Bronchial epithelial cell (primary cell): ENCODE measurements around the gene SPAAR. TPM values are rescaled to one million over a fixed set of nuclear protein-coding genes. Genes with fewer than 3 reads are reported as not detected.
"Not testable (repeated sequence)": the region's sequence is repeated elsewhere in the genome, so short reads cannot be mapped to it uniquely, and the experiment has no call there.

Experiments used
- DNase-seq: peaks from one replicate; pipeline ENCODE4 v3.0.0-alpha.2; 2010; ENCODE audit warnings: low read depth
- FAIRE-seq: peaks from 2 replicates; lab custom pipeline; 2011; peaks lifted over from hg19 to GRCh38; lab: Jason Lieb, UNC
- H3K27me3 ChIP-seq: 2 replicates; pipeline ENCODE4 v1.5.1; 2011; ENCODE audit warnings: low read length; ENCODE audit not compliant: control insufficient read depth, insufficient read depth
- H3K36me3 ChIP-seq: 2 replicates; pipeline ENCODE4 v1.5.1; 2011; ENCODE audit warnings: low read length; ENCODE audit not compliant: control insufficient read depth, insufficient read depth
- H3K4me3 ChIP-seq: 2 replicates; pipeline ENCODE4 v1.5.1; 2011; ENCODE audit warnings: mild to moderate bottlenecking, low read depth, low read length, control low read depth
- CTCF ChIP-seq: IDR thresholded peaks from 2 replicates; pipeline ENCODE4 v1.5.1; 2011; ENCODE audit warnings: mild to moderate bottlenecking, moderate library complexity, low read length, control low read depth, inconsistent platforms; ENCODE audit not compliant: insufficient read depth, severe bottlenecking
- total RNA-seq: library from RNA; depleted of rRNA; stranded (reverse); fragments of >200 nt; gene quantifications from 2 replicates; pipeline ENCODE4 v1.2.1, GENCODE V29; 2014

SPAAR gene
- total RNA-seq, 1 donor from 2014 or later: not detected

DNA sequence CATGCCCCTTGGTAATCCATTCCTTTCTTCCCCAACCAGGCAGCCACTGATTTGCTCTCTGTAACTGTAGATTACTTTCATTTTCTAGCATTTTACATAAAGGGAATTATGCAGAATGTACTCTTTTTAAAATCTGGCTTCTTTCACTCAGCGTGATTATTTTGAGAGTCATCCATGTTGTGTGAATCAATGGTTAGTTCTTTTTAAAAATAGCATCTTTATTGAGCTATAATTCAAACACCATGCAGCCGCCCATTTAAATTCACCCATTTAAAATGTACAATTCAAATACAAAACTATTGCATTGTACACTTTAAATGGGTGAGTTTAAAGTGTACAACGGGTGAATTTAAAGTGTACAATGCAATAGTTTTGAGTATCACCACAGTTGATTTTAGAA lies 36.8 kb upstream of the SPAAR start:
- Histone ChIP-seq H3K4me3 (no peak overlapping the region), H3K27me3 (no peaks in the 10 kb centered on the region), H3K36me3 (no peaks in the 10 kb centered on the region)
- no peak for TF ChIP-seq CTCF
- no peak for FAIRE-seq
- DNase-seq: no peak

GRCh38 chr9:35882263-35882848 lies 26.9 kb upstream of the SPAAR start:
- Histone ChIP-seq H3K4me3 (no peak overlapping the region), H3K27me3 (no peaks in the 10 kb centered on the region), H3K36me3 (no peaks in the 10 kb centered on the region)
- no peak for FAIRE-seq
- peak; percentile 83 for TF ChIP-seq CTCF
- DNase-seq: peak; percentile 65

GRCh38 chr9:35882996-35883395 lies 26.3 kb upstream of the SPAAR start:
- Histone ChIP-seq H3K4me3 (no peak overlapping the region), H3K27me3 (no peaks in the 10 kb centered on the region), H3K36me3 (no peaks in the 10 kb centered on the region)
- TF ChIP-seq CTCF: no peak
- DNase-seq (no peak), FAIRE-seq (no peak)

GRCh38 chr9:35884908-35885307 lies 24.4 kb upstream of the SPAAR start:
- H3K36me3 ChIP-seq, H3K4me3 ChIP-seq, H3K27me3 ChIP-seq, FAIRE-seq, DNase-seq: not testable (repeated sequence)

DNA sequence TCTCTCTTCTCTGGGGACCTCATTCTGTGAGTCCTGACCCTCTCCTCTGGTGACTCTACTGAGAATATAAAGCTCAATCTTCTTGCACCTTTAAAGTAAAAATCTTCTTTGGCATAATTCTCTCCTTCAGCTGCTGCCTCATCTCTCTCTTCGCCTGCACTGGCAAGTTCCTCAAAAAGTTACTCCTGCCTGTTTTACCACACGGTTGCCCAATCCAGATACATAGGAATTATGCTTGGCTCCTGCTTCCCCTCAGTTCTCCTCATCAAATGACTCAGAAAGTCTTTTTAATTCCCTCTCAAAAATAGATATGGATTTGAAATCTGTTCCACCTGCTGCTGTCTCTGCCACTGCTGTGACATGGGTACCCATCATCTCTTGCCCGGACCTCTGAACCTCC lies 17.6 kb upstream of the SPAAR start:
- DNase-seq (no peak), FAIRE-seq (no peak)
- no peaks in the 10 kb centered on the region for H3K36me3 ChIP-seq
- no peak for TF ChIP-seq CTCF
- H3K27me3 ChIP-seq: no peaks in the 10 kb centered on the region
- no peak overlapping the region for H3K4me3 ChIP-seq

- Histone ChIP-seq H3K4me3 (no peak overlapping the region), H3K36me3 (no peaks in the 10 kb centered on the region), H3K27me3 (no peaks in the 10 kb centered on the region)
- TF ChIP-seq CTCF: no peak
- FAIRE-seq (peak; percentile 89), DNase-seq (no peak)
Observed at GRCh38 chr9:35892051-35892450, 17.2 kb upstream of the SPAAR start.
